Neural crest cell (in vitro differentiated cells): Measurements from ENCODE around the gene OSBPL2. TPM values are rescaled to one million over a fixed set of nuclear protein-coding genes. Genes with fewer than 3 reads are reported as not detected.

Experiments used
- DNase-seq: peaks from one replicate; pipeline ENCODE4 v3.0.0; 2021; ENCODE audit warnings: low read depth, mixed read lengths, low spot score
- H3K27ac Mint-ChIP-seq: one replicate; pipeline ENCODE4 v1.8.0; 2021; ENCODE audit warnings: mild to moderate bottlenecking, mixed read lengths; ENCODE audit not compliant: unreplicated experiment
- H3K27me3 Mint-ChIP-seq: 2 replicates; pipeline ENCODE4 v1.8.0; 2021; ENCODE audit warnings: low read depth, mild to moderate bottlenecking, mixed read lengths
- H3K36me3 Mint-ChIP-seq: 2 replicates; pipeline ENCODE4 v1.8.0; 2021; ENCODE audit warnings: low read depth, mild to moderate bottlenecking, mixed read lengths
- H3K4me1 Mint-ChIP-seq: 2 replicates; pipeline ENCODE4 v1.8.0; 2021; ENCODE audit warnings: mixed read lengths
- H3K4me3 Mint-ChIP-seq: one replicate; pipeline ENCODE4 v1.8.0; 2021; ENCODE audit warnings: mild to moderate bottlenecking, mixed read lengths
- H3K9me3 Mint-ChIP-seq: 2 replicates; pipeline ENCODE4 v1.8.0; 2021; ENCODE audit warnings: mixed read lengths
- CTCF ChIP-seq: fragments of 200-600 bp; sonication (generic); conservative IDR thresholded peaks from 2 replicates; pipeline ENCODE4 v1.5.0; 2021; ENCODE audit warnings: antibody characterized with exemption, mild to moderate bottlenecking
- total RNA-seq: library from RNA; stranded (reverse); gene quantifications from 2 replicates; pipeline ENCODE4 v1.2.1, GENCODE V29; 2021

OSBPL2 gene
- total RNA-seq, 1 donor from 2014 or later, result 33.1 TPM

GRCh38 chr20:62309198-62309944, 71.0 kb downstream of the OSBPL2 start:
- no peak for TF ChIP-seq CTCF
- Mint-ChIP-seq H3K4me1 (peaks cover 4% of the 10 kb centered on the region), H3K27ac (no peak overlapping the region), H3K9me3 (no peaks in the 10 kb centered on the region), H3K4me3 (peak overlapping the region; percentile 19), H3K27me3 (no peaks in the 10 kb centered on the region), H3K36me3 (no peaks in the 10 kb centered on the region)
- DNase-seq, result no peak

GRCh38 chr20:62309947-62310756, 71.8 kb downstream of the OSBPL2 start:
- no peak for TF ChIP-seq CTCF
- no peaks in the 10 kb centered on the region for H3K9me3 Mint-ChIP-seq
- H3K27me3 Mint-ChIP-seq, result no peaks in the 10 kb centered on the region

GRCh38 chr20:62310757-62311121, 72.4 kb downstream of the OSBPL2 start:
- Mint-ChIP-seq H3K9me3 (no peaks in the 10 kb centered on the region), H3K4me3 (no peak overlapping the region), H3K27me3 (no peaks in the 10 kb centered on the region), H3K4me1 (no peaks in the 10 kb centered on the region), H3K27ac (no peak overlapping the region), H3K36me3 (no peaks in the 10 kb centered on the region)
- TF ChIP-seq CTCF, result no peak
- DNase-seq, result no peak

More at GRCh38 chr20:62309947-62310756, 71.8 kb downstream of the OSBPL2 start:
- Mint-ChIP-seq H3K4me1 (peaks cover 3% of the 10 kb centered on the region), H3K36me3 (no peaks in the 10 kb centered on the region), H3K27ac (no peak overlapping the region), H3K4me3 (no peak overlapping the region)
- DNase-seq, result no peak

- no peak for DNase-seq
- H3K27ac Mint-ChIP-seq, result no peak overlapping the region
- H3K9me3 Mint-ChIP-seq, result no peaks in the 10 kb centered on the region
- no peaks in the 10 kb centered on the region for H3K4me1 Mint-ChIP-seq
- no peak overlapping the region for H3K4me3 Mint-ChIP-seq
- no peaks in the 10 kb centered on the region for H3K36me3 Mint-ChIP-seq
- TF ChIP-seq CTCF, result no peak
- H3K27me3 Mint-ChIP-seq, result no peaks in the 10 kb centered on the region
These were observed 72.8 kb downstream of the OSBPL2 start for GRCh38 chr20:62311150-62311549.

- Mint-ChIP-seq H3K27me3 (no peaks in the 10 kb centered on the region), H3K36me3 (no peaks in the 10 kb centered on the region), H3K27ac (no peak overlapping the region), H3K4me1 (no peaks in the 10 kb centered on the region), H3K4me3 (no peak overlapping the region), H3K9me3 (no peaks in the 10 kb centered on the region)
- TF ChIP-seq CTCF, result no peak
- DNase-seq, result no peak
These were observed 73.7 kb downstream of the OSBPL2 start for GRCh38 chr20:62311832-62312661.
